ENCODE data around the gene SRBD1. TPM values are rescaled to one million over a fixed set of nuclear protein-coding genes. Genes with fewer than 3 reads are reported as not detected.

SRBD1 gene
- total RNA-seq, 1 experiment from 2014 or later, result 22.8 TPM

- TF ChIP-seq E2F1 (CRISPR knock-in tag; IDR thresholded peaks at IDR 0.05), result no peak
- no peak for TF ChIP-seq NFYB (CRISPR knock-in tag; conservative IDR thresholded peaks at IDR 0.05; ENCODE audit: low read depth)
- TF ChIP-seq ZNF219 (CRISPR knock-in tag; IDR thresholded peaks at IDR 0.05; ENCODE audit: borderline replicate concordance), result no peak
Observed at GRCh38 chr2:45344502-45344901, 266.6 kb downstream of the SRBD1 start (continued).

DNA sequence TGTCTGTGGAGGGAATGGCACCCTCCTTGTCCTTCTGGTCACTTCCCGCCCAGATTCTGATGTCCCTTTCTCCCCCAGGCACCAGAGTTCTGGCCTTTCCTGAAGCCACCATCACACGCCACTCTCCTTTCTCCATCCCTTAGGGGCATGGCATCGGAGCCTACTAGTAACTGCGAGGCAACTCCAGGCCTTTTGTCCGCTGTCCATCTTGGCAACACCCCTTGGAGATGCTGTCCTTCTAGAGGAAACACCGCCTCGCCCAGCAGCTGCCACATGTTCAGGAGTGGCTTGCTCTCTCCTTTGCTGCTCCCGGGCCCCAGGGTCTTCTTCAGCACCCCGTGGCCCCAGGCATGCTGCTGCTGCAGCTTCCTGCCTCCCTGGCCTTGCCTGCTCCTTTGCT, 267.0 kb downstream of the SRBD1 start:
- CTCF ChIA-PET, result no interaction called here
- Mint-ChIP-seq H3K4me3 (no peak overlapping the region), H3K27ac (no peak overlapping the region), H3K9me3 (peaks cover 7% of the 10 kb centered on the region), H3K4me1 (peaks cover 23% of the 10 kb centered on the region), H3K36me3 (no peaks in the 10 kb centered on the region), H3K27me3 (ENCODE audit: low read depth) (peaks cover 3% of the 10 kb centered on the region; the same call in 1 of the 2 replicates)
- ATAC-seq, result no peak
- TF ChIP-seq ZNF532 (CRISPR knock-in tag; IDR thresholded peaks at IDR 0.05; ENCODE audit: borderline replicate concordance) (no peak), ZNF416 (CRISPR knock-in tag; IDR thresholded peaks at IDR 0.05) (no peak), FOXP1 (CRISPR knock-in tag; IDR thresholded peaks at IDR 0.05; ENCODE audit: borderline replicate concordance) (no peak), GABPB1 (CRISPR knock-in tag; IDR thresholded peaks at IDR 0.05) (no peak), CREB1 (CRISPR knock-in tag; IDR thresholded peaks at IDR 0.05) (no peak), ZBTB21 (CRISPR knock-in tag; IDR thresholded peaks at IDR 0.05; ENCODE audit: borderline replicate concordance) (no peak), PREB (CRISPR knock-in tag; IDR thresholded peaks at IDR 0.05; ENCODE audit: borderline replicate concordance) (no peak), NR1H2 (CRISPR knock-in tag; IDR thresholded peaks at IDR 0.05) (no peak), ZNF423 (CRISPR knock-in tag; IDR thresholded peaks at IDR 0.05) (no peak)
- TF ChIP-seq, protein P1, sequence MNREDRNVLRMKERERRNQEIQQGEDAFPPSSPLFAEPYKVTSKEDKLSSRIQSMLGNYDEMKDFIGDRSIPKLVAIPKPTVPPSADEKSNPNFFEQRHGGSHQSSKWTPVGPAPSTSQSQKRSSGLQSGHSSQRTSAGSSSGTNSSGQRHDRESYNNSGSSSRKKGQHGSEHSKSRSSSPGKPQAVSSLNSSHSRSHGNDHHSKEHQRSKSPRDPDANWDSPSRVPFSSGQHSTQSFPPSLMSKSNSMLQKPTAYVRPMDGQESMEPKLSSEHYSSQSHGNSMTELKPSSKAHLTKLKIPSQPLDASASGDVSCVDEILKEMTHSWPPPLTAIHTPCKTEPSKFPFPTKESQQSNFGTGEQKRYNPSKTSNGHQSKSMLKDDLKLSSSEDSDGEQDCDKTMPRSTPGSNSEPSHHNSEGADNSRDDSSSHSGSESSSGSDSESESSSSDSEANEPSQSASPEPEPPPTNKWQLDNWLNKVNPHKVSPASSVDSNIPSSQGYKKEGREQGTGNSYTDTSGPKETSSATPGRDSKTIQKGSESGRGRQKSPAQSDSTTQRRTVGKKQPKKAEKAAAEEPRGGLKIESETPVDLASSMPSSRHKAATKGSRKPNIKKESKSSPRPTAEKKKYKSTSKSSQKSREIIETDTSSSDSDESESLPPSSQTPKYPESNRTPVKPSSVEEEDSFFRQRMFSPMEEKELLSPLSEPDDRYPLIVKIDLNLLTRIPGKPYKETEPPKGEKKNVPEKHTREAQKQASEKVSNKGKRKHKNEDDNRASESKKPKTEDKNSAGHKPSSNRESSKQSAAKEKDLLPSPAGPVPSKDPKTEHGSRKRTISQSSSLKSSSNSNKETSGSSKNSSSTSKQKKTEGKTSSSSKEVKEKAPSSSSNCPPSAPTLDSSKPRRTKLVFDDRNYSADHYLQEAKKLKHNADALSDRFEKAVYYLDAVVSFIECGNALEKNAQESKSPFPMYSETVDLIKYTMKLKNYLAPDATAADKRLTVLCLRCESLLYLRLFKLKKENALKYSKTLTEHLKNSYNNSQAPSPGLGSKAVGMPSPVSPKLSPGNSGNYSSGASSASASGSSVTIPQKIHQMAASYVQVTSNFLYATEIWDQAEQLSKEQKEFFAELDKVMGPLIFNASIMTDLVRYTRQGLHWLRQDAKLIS (CRISPR knock-in tag; IDR thresholded peaks at IDR 0.05; ENCODE audit: borderline replicate concordance), result no peak
- TF ChIP-seq, protein P2, sequence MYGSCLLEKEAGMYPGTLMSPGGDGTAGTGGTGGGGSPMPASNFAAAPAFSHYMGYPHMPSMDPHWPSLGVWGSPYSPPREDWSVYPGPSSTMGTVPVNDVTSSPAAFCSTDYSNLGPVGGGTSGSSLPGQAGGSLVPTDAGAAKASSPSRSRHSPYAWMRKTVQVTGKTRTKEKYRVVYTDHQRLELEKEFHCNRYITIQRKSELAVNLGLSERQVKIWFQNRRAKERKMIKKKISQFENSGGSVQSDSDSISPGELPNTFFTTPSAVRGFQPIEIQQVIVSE (CRISPR knock-in tag; IDR thresholded peaks at IDR 0.05; ENCODE audit: borderline replicate concordance), result no peak
- TF ChIP-seq, protein P3, sequence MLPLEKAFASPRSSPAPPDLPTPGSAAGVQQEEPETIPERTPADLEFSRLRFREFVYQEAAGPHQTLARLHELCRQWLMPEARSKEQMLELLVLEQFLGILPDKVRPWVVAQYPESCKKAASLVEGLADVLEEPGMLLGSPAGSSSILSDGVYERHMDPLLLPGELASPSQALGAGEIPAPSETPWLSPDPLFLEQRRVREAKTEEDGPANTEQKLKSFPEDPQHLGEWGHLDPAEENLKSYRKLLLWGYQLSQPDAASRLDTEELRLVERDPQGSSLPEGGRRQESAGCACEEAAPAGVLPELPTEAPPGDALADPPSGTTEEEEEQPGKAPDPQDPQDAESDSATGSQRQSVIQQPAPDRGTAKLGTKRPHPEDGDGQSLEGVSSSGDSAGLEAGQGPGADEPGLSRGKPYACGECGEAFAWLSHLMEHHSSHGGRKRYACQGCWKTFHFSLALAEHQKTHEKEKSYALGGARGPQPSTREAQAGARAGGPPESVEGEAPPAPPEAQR (CRISPR knock-in tag; IDR thresholded peaks at IDR 0.05), result no peak
- DNase-seq (ENCODE audit: low spot score), result no peak
- POLR2A ChIA-PET, result no interaction called here

All from WTC11 (cell line).